Lower leg skin (tissue), 4 donors: ENCODE data around the gene CDH15. TPM values are rescaled to one million over a fixed set of nuclear protein-coding genes. Genes with fewer than 3 reads are reported as not detected.

Source experiments
- DNase-seq, 2 donors: peaks; one replicate each; pipeline ENCODE4 v3.0.0-alpha.2; 2019; ENCODE audit warnings: low spot score in 2 of 2
- H3K4me3 ChIP-seq: fragments of 200-600 bp; sonication (generic); 2 replicates; pipeline ENCODE4 v1.5.1; 2017; ENCODE audit warnings: mild to moderate bottlenecking, low read depth; ENCODE audit not compliant: poor library complexity, severe bottlenecking
- CTCF ChIP-seq, 3 donors: fragments of 450-650 bp; IDR thresholded peaks; one replicate each; pipeline ENCODE4 v1.5.1; 2016; ENCODE audit warnings: antibody characterized with exemption in 3 of 3, mild to moderate bottlenecking in 3 of 3, moderate library complexity in 2 of 3
- POLR2A ChIP-seq, 2 donors: fragments of 450-650 bp; IDR thresholded peaks; one replicate each; pipeline ENCODE4 v1.6.1; 2016 to 2017; ENCODE audit warnings: antibody characterized with exemption in 2 of 2, mild to moderate bottlenecking in 1 of 2, moderate library complexity in 1 of 2
- WGBS, 2 donors: methylation state at CpG; one replicate each; pipeline ENCODE4 v1.1.5; 2018; 5-methylcytosine and 5-hydroxymethylcytosine counted together
- intact Hi-C: fragments of 100-400 bp; cut with DNase I; formaldehyde crosslinking; loops from one replicate; pipeline ENCODE4 v1.15.0; 2023; ENCODE audit warnings: low total_unique reads
- total RNA-seq, 4 donors: library from RNA; depleted of rRNA; stranded (reverse); fragments of >200 nt; gene quantifications; one replicate each; pipeline ENCODE4 v1.1.0, GENCODE V29; 2016

The CDH15 gene
- total RNA-seq, 4 donors from 2014 or later, result not detected

- DNase-seq, result no peak
- TF ChIP-seq CTCF (IDR thresholded peaks at IDR 0.05), result no peak
- TF ChIP-seq POLR2A (IDR thresholded peaks at IDR 0.05), result no peak
- H3K4me3 ChIP-seq, result no peak overlapping the region
- intact Hi-C loops, result no loop called here
- WGBS, 2 donors, result 83 to 90% methylated on average over 10 of the region's 11 CpGs
Measured at GRCh38 chr16:89147085-89147817, 24.3 kb upstream of the CDH15 start.

- TF ChIP-seq POLR2A (IDR thresholded peaks at IDR 0.05) (no peak), CTCF (IDR thresholded peaks at IDR 0.05) (no peak)
- 81 to 86% methylated on average over 9 of the region's 9 CpGs for WGBS, 2 donors
- intact Hi-C loops, result no loop called here
- DNase-seq, result no peak
- no peak overlapping the region for H3K4me3 ChIP-seq
Measured at GRCh38 chr16:89149386-89149785, 22.2 kb upstream of the CDH15 start.

- intact Hi-C loops, result no loop called here
- no peak for DNase-seq
- TF ChIP-seq CTCF (IDR thresholded peaks at IDR 0.05), result no peak
- no peak for TF ChIP-seq POLR2A (IDR thresholded peaks at IDR 0.05)
- 78 to 79% methylated on average over 13 to 18 of the region's 18 CpGs for WGBS, 2 donors
- no peak overlapping the region for H3K4me3 ChIP-seq
Measured at GRCh38 chr16:89150090-89150835, 21.3 kb upstream of the CDH15 start.

GRCh38 chr16:89150981-89151380 lies 20.6 kb upstream of the CDH15 start:
- no peak for TF ChIP-seq CTCF (IDR thresholded peaks at IDR 0.05)
- no peak for TF ChIP-seq POLR2A (IDR thresholded peaks at IDR 0.05)
- WGBS, 2 donors, result 86 to 97% methylated on average over 8 of the region's 8 CpGs
- intact Hi-C loops, result no loop called here
- DNase-seq, result no peak
- no peak overlapping the region for H3K4me3 ChIP-seq

- intact Hi-C loops, result no loop called here
- WGBS, 2 donors, result 84% methylated on average over 40 to 41 of the region's 41 CpGs
- H3K4me3 ChIP-seq, result no peak overlapping the region
- TF ChIP-seq CTCF (IDR thresholded peaks at IDR 0.05) (no peak), POLR2A (IDR thresholded peaks at IDR 0.05) (no peak)
- DNase-seq, result no peak
Measured at GRCh38 chr16:89152831-89153700, 18.5 kb upstream of the CDH15 start.
